Measurements from ENCODE around the gene DMD. TPM values are rescaled to one million over a fixed set of nuclear protein-coding genes. Genes with fewer than 3 reads are reported as not detected.

The DMD gene
- total RNA-seq, 4 donors from 2014 or later = 2.2 to 26.7 (median 7.8) TPM

- 50 to 71% methylated on average over 1 of the region's 1 CpG for WGBS, 2 donors
- no peak for TF ChIP-seq CTCF (IDR thresholded peaks at IDR 0.05)
- TF ChIP-seq POLR2A (IDR thresholded peaks at IDR 0.05) = no peak
- intact Hi-C loops (cut with DNase I) = no loop called here
Observed at GRCh38 chrX:33065415-33065814, 145.9 kb downstream of the DMD start.

GRCh38 chrX:33062041-33062440 is 149.3 kb downstream of the DMD start:
- intact Hi-C loops (cut with DNase I) = no loop called here
- no peak overlapping the region for H3K27ac ChIP-seq
- TF ChIP-seq POLR2A (IDR thresholded peaks at IDR 0.05) (no peak), CTCF (IDR thresholded peaks at IDR 0.05) (no peak)
- H3K4me3 ChIP-seq = no peak overlapping the region
- no peak for DNase-seq
- H3K9me3 ChIP-seq = no peaks in the 10 kb centered on the region
- H3K27me3 ChIP-seq = no peaks in the 10 kb centered on the region
- WGBS, 2 donors = 91 to 92% methylated on average over 1 of the region's 1 CpG
- no peaks in the 10 kb centered on the region for H3K4me1 ChIP-seq
- H3K36me3 ChIP-seq = no peaks in the 10 kb centered on the region

More at GRCh38 chrX:33065415-33065814, 145.9 kb downstream of the DMD start:
- H3K4me1 ChIP-seq = no peaks in the 10 kb centered on the region
- H3K9me3 ChIP-seq = no peaks in the 10 kb centered on the region
- no peaks in the 10 kb centered on the region for H3K36me3 ChIP-seq
- no peak overlapping the region for H3K27ac ChIP-seq
- no peak overlapping the region for H3K4me3 ChIP-seq
- no peak for DNase-seq
- H3K27me3 ChIP-seq = no peaks in the 10 kb centered on the region

DNA sequence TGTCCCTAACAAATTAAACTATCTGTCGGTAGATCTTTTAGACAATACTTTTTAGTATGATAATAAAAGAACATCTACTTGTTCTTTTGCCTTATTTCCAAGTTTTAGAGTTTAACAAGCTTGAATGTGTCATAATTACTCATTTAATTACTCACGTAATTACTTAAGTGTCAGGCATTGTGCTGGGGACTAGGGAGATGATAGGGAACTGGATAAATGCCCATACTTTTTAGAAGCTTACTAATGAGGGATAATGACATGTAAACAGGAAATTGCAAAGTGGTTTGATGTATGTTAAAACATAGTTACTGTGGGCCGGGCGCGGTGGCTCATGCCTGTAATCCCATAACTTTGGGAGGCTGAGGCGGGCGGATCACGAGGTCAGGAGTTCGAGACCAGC is 158.3 kb downstream of the DMD start:
- intact Hi-C loops (cut with DNase I) = no loop called here
- Histone ChIP-seq H3K9me3 (no peaks in the 10 kb centered on the region), H3K27me3 (no peaks in the 10 kb centered on the region), H3K4me1 (no peaks in the 10 kb centered on the region), H3K4me3 (no peak overlapping the region), H3K27ac (no peak overlapping the region), H3K36me3 (no peaks in the 10 kb centered on the region)
- 46 to 76% methylated on average over 4 to 9 of the region's 9 CpGs for WGBS, 2 donors
- TF ChIP-seq POLR2A (IDR thresholded peaks at IDR 0.05) = no peak
- TF ChIP-seq CTCF (IDR thresholded peaks at IDR 0.05) = no peak
- DNase-seq = no peak

- DNase-seq = no peak
- Histone ChIP-seq H3K4me1 (no peaks in the 10 kb centered on the region), H3K27me3 (no peaks in the 10 kb centered on the region), H3K9me3 (no peaks in the 10 kb centered on the region), H3K27ac (no peak overlapping the region), H3K4me3 (no peak overlapping the region), H3K36me3 (no peaks in the 10 kb centered on the region)
- TF ChIP-seq CTCF (IDR thresholded peaks at IDR 0.05) = no peak
- TF ChIP-seq POLR2A (IDR thresholded peaks at IDR 0.05) = no peak
- WGBS, 2 donors = 82 to 100% methylated on average over 1 to 2 of the region's 2 CpGs
- intact Hi-C loops (cut with DNase I) = no loop called here
Observed at GRCh38 chrX:33045882-33046281, 165.5 kb downstream of the DMD start.

DNA sequence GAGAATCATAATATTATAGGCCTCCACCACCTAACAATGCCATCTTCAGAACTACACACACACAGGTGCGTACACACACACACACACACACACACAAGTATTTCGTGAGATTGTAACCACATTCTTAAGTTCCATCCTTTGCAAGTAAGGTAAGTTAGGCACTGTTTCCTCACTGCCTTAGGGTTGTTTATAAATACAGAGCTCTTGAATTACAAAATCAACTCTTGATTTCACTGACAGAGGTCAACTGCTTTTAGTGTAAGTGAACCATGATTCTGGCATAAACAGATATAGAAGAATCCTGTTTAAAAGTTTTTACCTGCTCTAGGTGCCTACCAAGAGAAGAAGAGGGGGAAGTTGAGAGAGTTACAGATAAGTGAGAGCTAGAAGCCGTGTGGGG is 166.1 kb downstream of the DMD start:
- intact Hi-C loops (cut with DNase I) = no loop called here
- no peaks in the 10 kb centered on the region for H3K27me3 ChIP-seq
- H3K4me3 ChIP-seq = no peak overlapping the region
- no peak for DNase-seq
- H3K9me3 ChIP-seq = no peaks in the 10 kb centered on the region
- 13 to 69% methylated on average over 1 to 3 of the region's 3 CpGs for WGBS, 2 donors
- no peaks in the 10 kb centered on the region for H3K36me3 ChIP-seq
- TF ChIP-seq POLR2A (IDR thresholded peaks at IDR 0.05) (no peak), CTCF (IDR thresholded peaks at IDR 0.05) (no peak)
- no peaks in the 10 kb centered on the region for H3K4me1 ChIP-seq
- no peak overlapping the region for H3K27ac ChIP-seq
